GM18498 (cell line): ENCODE data around the gene KHDC1L.
"Not testable (repeated sequence)": the region's sequence is repeated elsewhere in the genome, so short reads cannot be mapped to it uniquely, and the experiment has no call there.

ENCODE experiments used
- ATAC-seq: cut with Tn5 transposase; IDR thresholded peaks from one replicate; pipeline ENCODE4 v1.9.1; 2021; ENCODE audit warnings: mild to moderate bottlenecking, moderate library complexity; ENCODE audit not compliant: unreplicated experiment

Gene KHDC1L

GRCh38 chr6:73207221-73207837 is 18.0 kb downstream of the KHDC1L start:
- ATAC-seq, result no peak

- no peak for ATAC-seq
Observed at GRCh38 chr6:73204252-73204651, 21.0 kb downstream of the KHDC1L start.

GRCh38 chr6:73203098-73203497 is 22.2 kb downstream of the KHDC1L start:
- ATAC-seq, result no peak

DNA sequence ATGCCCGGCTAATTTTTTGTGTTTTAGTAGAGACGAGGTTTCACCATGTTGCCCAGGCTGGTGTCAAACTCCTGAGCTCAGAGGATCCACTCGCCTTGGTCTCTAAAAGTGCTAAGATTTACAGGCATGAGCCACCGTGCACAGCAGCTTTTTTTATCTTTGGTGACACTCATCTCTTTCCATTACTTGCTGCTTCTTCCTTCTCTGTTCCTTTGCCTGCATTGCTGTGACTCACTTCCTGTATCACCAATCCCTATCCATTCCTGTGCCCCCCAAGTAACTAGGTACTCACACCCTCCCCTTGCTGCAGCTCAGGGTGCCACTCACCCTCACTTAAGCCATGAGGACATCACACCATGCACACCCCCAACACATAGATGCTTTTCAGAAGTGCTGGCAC is 24.6 kb downstream of the KHDC1L start:
- no peak for ATAC-seq

DNA sequence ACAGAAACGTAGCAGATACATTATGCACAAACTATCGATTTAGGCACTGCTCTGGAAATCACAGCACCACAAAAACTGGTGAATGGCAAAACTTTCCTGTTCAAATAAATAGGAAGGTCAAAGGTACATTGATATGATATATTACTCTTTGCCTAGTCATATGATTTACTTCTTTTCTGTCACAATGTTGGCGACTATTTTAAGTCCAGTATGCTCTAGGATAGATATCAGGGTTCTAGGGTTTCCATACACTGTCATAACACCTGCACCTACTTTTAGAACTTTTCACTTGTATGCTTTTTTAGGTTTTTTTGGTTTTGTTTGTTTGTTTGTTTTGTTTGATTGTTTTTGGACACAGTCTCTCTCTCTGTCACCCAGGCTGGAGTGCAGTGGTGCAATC is 25.0 kb downstream of the KHDC1L start:
- no peak for ATAC-seq

DNA sequence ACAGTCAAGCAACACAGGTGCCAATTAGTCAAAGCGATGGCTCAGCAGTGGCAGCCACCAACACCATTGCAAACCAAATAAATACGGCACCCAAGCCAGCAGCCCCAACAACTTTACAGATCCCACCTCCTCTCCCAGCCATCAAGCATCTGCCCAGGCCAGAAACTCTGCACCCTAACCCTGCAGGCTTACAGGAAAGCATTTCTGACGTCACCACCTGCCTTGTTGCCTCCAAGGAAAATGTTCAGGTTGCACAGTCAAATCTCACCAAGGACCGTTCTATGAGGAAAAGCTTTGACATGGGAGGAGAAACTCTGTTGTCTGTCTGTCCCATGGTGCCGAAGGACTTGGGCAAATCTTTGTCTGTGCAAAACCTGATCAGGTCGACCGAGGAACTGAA is 30.6 kb downstream of the KHDC1L start:
- no peak for ATAC-seq

DNA sequence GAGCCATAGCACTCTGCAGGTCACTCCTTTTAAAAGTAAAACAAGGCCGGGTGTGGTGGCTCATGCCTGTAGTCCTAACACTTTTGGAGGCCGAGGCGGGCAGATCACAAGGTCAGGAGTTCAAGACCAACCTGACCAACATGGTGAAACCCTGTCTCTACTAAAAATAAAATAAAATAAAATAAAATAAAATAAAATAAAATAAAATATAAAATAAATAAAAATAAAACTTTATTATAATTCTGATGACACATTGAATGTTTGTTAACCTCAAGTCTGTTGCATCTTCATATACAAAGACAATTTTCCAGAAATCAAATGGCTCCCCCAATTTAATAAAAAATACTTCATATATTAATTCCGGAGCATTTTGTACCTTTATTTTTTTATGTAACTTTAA is 32.0 kb downstream of the KHDC1L start:
- not testable (repeated sequence) for ATAC-seq

GRCh38 chr6:73182021-73182607 is 43.2 kb downstream of the KHDC1L start:
- peak; percentile 68 for ATAC-seq

GRCh38 chr6:73180763-73181619 is 44.3 kb downstream of the KHDC1L start:
- ATAC-seq, result peak; percentile 77

- no peak for ATAC-seq
Observed at GRCh38 chr6:73180076-73180738, 45.1 kb downstream of the KHDC1L start.

- ATAC-seq, result peak; percentile 71
Observed at GRCh38 chr6:73177221-73177944, 47.9 kb downstream of the KHDC1L start.

DNA sequence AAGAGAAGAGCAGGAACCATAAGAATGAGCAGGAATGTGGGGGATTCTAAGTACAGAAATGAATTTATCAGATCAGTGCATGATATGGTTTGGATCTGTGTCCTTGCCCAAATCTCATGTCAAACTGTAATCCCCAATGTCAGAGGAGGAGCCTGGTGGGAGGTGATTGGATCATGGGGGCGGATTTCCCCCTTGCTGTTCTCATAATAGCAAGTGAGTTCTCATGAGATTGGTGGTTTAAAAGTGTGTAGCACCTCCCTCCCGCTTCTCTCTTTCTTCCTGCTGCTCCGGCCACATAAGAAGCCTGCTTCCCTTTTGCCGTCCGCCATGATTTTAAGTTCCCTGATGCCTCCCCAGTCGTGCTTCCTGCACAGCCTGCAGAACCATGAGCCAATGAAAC is 49.2 kb downstream of the KHDC1L start:
- ATAC-seq, result no peak

- no peak for ATAC-seq
Observed at GRCh38 chr6:73174646-73175045, 50.6 kb downstream of the KHDC1L start.
